Stimulated activated CD8-positive, alpha-beta memory T cell treated with anti-CD3 and anti-CD28 coated beads, Interleukin-12 subunit alpha, Interleukin-12 subunit beta, amount 100 ng/mL, for 4 hours (primary cell): Measurements from ENCODE around the gene SIDT2.
"Not testable (repeated sequence)": the region's sequence is repeated elsewhere in the genome, so short reads cannot be mapped to it uniquely, and the experiment has no call there.

Experiments used
- DNase-seq: peaks from one replicate; pipeline ENCODE4 v3.0.0-alpha.2; 2020; ENCODE audit warnings: low read depth

Gene SIDT2

GRCh38 chr11:117204283-117205080 is 25.9 kb downstream of the SIDT2 start:
- no peak for DNase-seq

GRCh38 chr11:117205211-117205818 is 26.8 kb downstream of the SIDT2 start:
- DNase-seq, result no peak

- DNase-seq, result not testable (repeated sequence)
Measured at GRCh38 chr11:117206111-117206510, 27.6 kb downstream of the SIDT2 start.

- DNase-seq, result not testable (repeated sequence)
Measured at GRCh38 chr11:117206859-117207258, 28.3 kb downstream of the SIDT2 start.

- not testable (repeated sequence) for DNase-seq
Measured at GRCh38 chr11:117207481-117207880, 28.9 kb downstream of the SIDT2 start.

- DNase-seq, result not testable (repeated sequence)
Measured at GRCh38 chr11:117208710-117209109, 30.2 kb downstream of the SIDT2 start.

GRCh38 chr11:117209351-117210125 is 31.0 kb downstream of the SIDT2 start:
- DNase-seq, result not testable (repeated sequence)

- no peak for DNase-seq
Measured at GRCh38 chr11:117210620-117211019, 32.1 kb downstream of the SIDT2 start.

- DNase-seq, result no peak
Measured at GRCh38 chr11:117212697-117213355, 34.3 kb downstream of the SIDT2 start.

- DNase-seq, result no peak
Measured at GRCh38 chr11:117214404-117215110, 36.0 kb downstream of the SIDT2 start.

GRCh38 chr11:117217141-117218084 is 38.9 kb downstream of the SIDT2 start:
- DNase-seq, result no peak

GRCh38 chr11:117218133-117218915 is 39.8 kb downstream of the SIDT2 start:
- no peak for DNase-seq

- no peak for DNase-seq
Measured at GRCh38 chr11:117219001-117219400, 40.5 kb downstream of the SIDT2 start.

- DNase-seq, result no peak
Measured at GRCh38 chr11:117219455-117219854, 40.9 kb downstream of the SIDT2 start.

GRCh38 chr11:117219995-117220394 is 41.5 kb downstream of the SIDT2 start:
- DNase-seq, result no peak

GRCh38 chr11:117220568-117220967 is 42.0 kb downstream of the SIDT2 start:
- DNase-seq, result no peak

GRCh38 chr11:117220999-117221774 is 42.6 kb downstream of the SIDT2 start:
- no peak for DNase-seq

- DNase-seq, result no peak
Measured at GRCh38 chr11:117221775-117222517, 43.4 kb downstream of the SIDT2 start.
